ENCODE results near the gene MATN4.

GRCh38 chr20:45258259-45258658, 49.8 kb downstream of the MATN4 start:
- TF ChIP-seq CTCF (IDR thresholded peaks at IDR 0.05) (no peak), POLR2A (IDR thresholded peaks at IDR 0.05) (no peak)
